ENCODE data around the gene ZNF136. TPM values are rescaled to one million over a fixed set of nuclear protein-coding genes. Genes with fewer than 3 reads are reported as not detected.

Gene ZNF136
- polyA plus RNA-seq (2013, experiment 1 of 2), result 4.1 TPM
- 4.1 TPM for polyA plus RNA-seq (2013, experiment 2 of 2)

GRCh38 chr19:12162882-12163806 lies at the start of gene ZNF136:
Gene ZNF136, plus strand, starts transcription at chr19:12163096. Its CDS starts 108 bp downstream, at chr19:12163204.
- Histone ChIP-seq H4K5ac (ENCODE audit: low read length) (no peak within 1 kb of the TSS), H2BK5ac (ENCODE audit: low read length) (no peak within 1 kb of the TSS), H3K27me3 (ENCODE audit: insufficient read depth, low read length, poor library complexity) (no peaks in the 10 kb centered on the region), H2BK15ac (replicated peaks; ENCODE audit: low read depth) (no peak within 1 kb of the TSS), H3K4me3 (ENCODE audit: low read length) (peak within 1 kb of the TSS; percentile 90), H3K56ac (ENCODE audit: low read length) (peak within 1 kb of the TSS; percentile 92), H3K9ac (ENCODE audit: low read length) (peak within 1 kb of the TSS; percentile 83), H3K79me2 (ENCODE audit: control insufficient read depth, insufficient read depth, low read length) (peaks cover 12% of the 10 kb centered on the region), H3K79me1 (ENCODE audit: low read length) (peaks cover 9% of the 10 kb centered on the region), H3K27ac (ENCODE audit: low read depth, low read length) (peak within 1 kb of the TSS; percentile 77), H4K8ac (ENCODE audit: low read depth, low read length) (no peak within 1 kb of the TSS), H3K4ac (ENCODE audit: low read depth, low read length) (peak within 1 kb of the TSS; percentile 41), H3K23ac (ENCODE audit: low read length) (no peak within 1 kb of the TSS), H3K4me1 (ENCODE audit: control insufficient read depth, low read depth, low read length) (no peaks in the 10 kb centered on the region), H3K18ac (ENCODE audit: low read length) (peak within 1 kb of the TSS; percentile 80), H3K4me2 (ENCODE audit: low read length) (peak within 1 kb of the TSS; percentile 73), H2AK5ac (ENCODE audit: low read length) (no peak within 1 kb of the TSS), H3K36me3 (ENCODE audit: control insufficient read depth, insufficient read depth, low read length) (no peaks in the 10 kb centered on the region), H2BK120ac (ENCODE audit: low read depth, low read length) (no peak within 1 kb of the TSS)
- peak; percentile 98 for DNase-seq
- no CpG with 5 or more reads among the region's 57 CpGs for WGBS (ENCODE audit: extremely low coverage, insufficient coverage, low lambda C conversion rate)

GRCh38 chr19:12113121-12113520 lies 49.8 kb upstream of the ZNF136 start:
- H3K9ac ChIP-seq (ENCODE audit: low read length), result no peak overlapping the region
- no CpG with 5 or more reads among the region's 5 CpGs for WGBS (ENCODE audit: extremely low coverage, insufficient coverage, low lambda C conversion rate)
- no peak overlapping the region for H3K4ac ChIP-seq (ENCODE audit: low read depth, low read length)
- no peak for DNase-seq
- H3K79me2 ChIP-seq (ENCODE audit: control insufficient read depth, insufficient read depth, low read length), result no peaks in the 10 kb centered on the region
- H3K27ac ChIP-seq (ENCODE audit: low read depth, low read length), result no peak overlapping the region
- H4K5ac ChIP-seq (ENCODE audit: low read length), result no peak overlapping the region
- no peak overlapping the region for H2BK5ac ChIP-seq (ENCODE audit: low read length)
- no peak overlapping the region for H3K4me2 ChIP-seq (ENCODE audit: low read length)
- no peak overlapping the region for H3K23ac ChIP-seq (ENCODE audit: low read length)
- peaks cover 18% of the 10 kb centered on the region for H3K36me3 ChIP-seq (ENCODE audit: control insufficient read depth, insufficient read depth, low read length)
- no peak overlapping the region for H4K8ac ChIP-seq (ENCODE audit: low read depth, low read length)
- H2AK5ac ChIP-seq (ENCODE audit: low read length), result no peak overlapping the region
- no peaks in the 10 kb centered on the region for H3K4me1 ChIP-seq (ENCODE audit: control insufficient read depth, low read depth, low read length)
- no peak overlapping the region for H2BK120ac ChIP-seq (ENCODE audit: low read depth, low read length)
- no peak overlapping the region for H3K4me3 ChIP-seq (ENCODE audit: low read length)
- H2BK15ac ChIP-seq (replicated peaks; ENCODE audit: low read depth), result no peak overlapping the region
- H3K79me1 ChIP-seq (ENCODE audit: low read length), result no peaks in the 10 kb centered on the region
- H3K18ac ChIP-seq (ENCODE audit: low read length), result no peak overlapping the region
- no peaks in the 10 kb centered on the region for H3K27me3 ChIP-seq (ENCODE audit: insufficient read depth, low read length, poor library complexity)
- H3K56ac ChIP-seq (ENCODE audit: low read length), result no peak overlapping the region

GRCh38 chr19:12117201-12117970 lies 45.5 kb upstream of the ZNF136 start:
- Histone ChIP-seq H2BK5ac (ENCODE audit: low read length) (no peak overlapping the region), H3K79me1 (ENCODE audit: low read length) (no peaks in the 10 kb centered on the region), H3K79me2 (ENCODE audit: control insufficient read depth, insufficient read depth, low read length) (no peaks in the 10 kb centered on the region), H3K23ac (ENCODE audit: low read length) (no peak overlapping the region), H4K8ac (ENCODE audit: low read depth, low read length) (no peak overlapping the region), H3K27ac (ENCODE audit: low read depth, low read length) (no peak overlapping the region), H3K4me2 (ENCODE audit: low read length) (no peak overlapping the region), H2BK15ac (replicated peaks; ENCODE audit: low read depth) (no peak overlapping the region), H3K4me3 (ENCODE audit: low read length) (no peak overlapping the region), H3K56ac (ENCODE audit: low read length) (no peak overlapping the region), H3K4ac (ENCODE audit: low read depth, low read length) (no peak overlapping the region), H4K5ac (ENCODE audit: low read length) (no peak overlapping the region), H3K27me3 (ENCODE audit: insufficient read depth, low read length, poor library complexity) (no peaks in the 10 kb centered on the region), H3K36me3 (ENCODE audit: control insufficient read depth, insufficient read depth, low read length) (peaks cover 7% of the 10 kb centered on the region), H3K9ac (ENCODE audit: low read length) (no peak overlapping the region), H3K4me1 (ENCODE audit: control insufficient read depth, low read depth, low read length) (no peaks in the 10 kb centered on the region), H3K18ac (ENCODE audit: low read length) (no peak overlapping the region), H2BK120ac (ENCODE audit: low read depth, low read length) (no peak overlapping the region), H2AK5ac (ENCODE audit: low read length) (no peak overlapping the region)
- WGBS (ENCODE audit: extremely low coverage, insufficient coverage, low lambda C conversion rate), result no CpG with 5 or more reads among the region's 33 CpGs
- DNase-seq, result no peak

DNA sequence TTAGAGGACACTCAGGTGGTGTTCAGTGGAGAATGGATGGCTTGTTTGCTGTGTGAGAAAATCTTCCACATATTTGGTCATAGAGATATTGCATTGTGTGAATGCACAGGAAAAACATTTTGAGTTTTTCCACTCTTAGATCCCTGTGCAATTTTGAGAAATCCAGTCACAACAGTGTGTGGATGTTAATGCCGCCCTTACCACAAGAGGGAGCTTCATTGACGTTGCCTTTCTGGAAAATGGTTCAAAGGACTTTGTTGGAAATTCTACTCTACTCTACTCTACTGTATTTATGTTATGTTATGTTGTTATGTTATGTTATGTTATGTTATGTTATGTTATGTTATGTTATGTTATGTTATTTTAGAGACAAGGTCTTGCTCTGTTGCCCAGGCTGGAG lies 36.2 kb upstream of the ZNF136 start:
- H2AK5ac ChIP-seq (ENCODE audit: low read length), result no peak overlapping the region
- no peak overlapping the region for H3K27ac ChIP-seq (ENCODE audit: low read depth, low read length)
- no peaks in the 10 kb centered on the region for H3K79me1 ChIP-seq (ENCODE audit: low read length)
- H3K36me3 ChIP-seq (ENCODE audit: control insufficient read depth, insufficient read depth, low read length), result no peaks in the 10 kb centered on the region
- H3K9ac ChIP-seq (ENCODE audit: low read length), result no peak overlapping the region
- no peak overlapping the region for H4K5ac ChIP-seq (ENCODE audit: low read length)
- H3K18ac ChIP-seq (ENCODE audit: low read length), result no peak overlapping the region
- no peak overlapping the region for H4K8ac ChIP-seq (ENCODE audit: low read depth, low read length)
- H3K4me2 ChIP-seq (ENCODE audit: low read length), result no peak overlapping the region
- no peak overlapping the region for H3K4ac ChIP-seq (ENCODE audit: low read depth, low read length)
- no peak overlapping the region for H2BK15ac ChIP-seq (replicated peaks; ENCODE audit: low read depth)
- no peaks in the 10 kb centered on the region for H3K4me1 ChIP-seq (ENCODE audit: control insufficient read depth, low read depth, low read length)
- no peak for DNase-seq
- no peak overlapping the region for H2BK120ac ChIP-seq (ENCODE audit: low read depth, low read length)
- no peak overlapping the region for H3K56ac ChIP-seq (ENCODE audit: low read length)
- no peak overlapping the region for H3K23ac ChIP-seq (ENCODE audit: low read length)
- WGBS (ENCODE audit: extremely low coverage, insufficient coverage, low lambda C conversion rate), result no CpG with 5 or more reads among the region's 2 CpGs
- H3K79me2 ChIP-seq (ENCODE audit: control insufficient read depth, insufficient read depth, low read length), result no peaks in the 10 kb centered on the region
- no peak overlapping the region for H2BK5ac ChIP-seq (ENCODE audit: low read length)
- no peak overlapping the region for H3K4me3 ChIP-seq (ENCODE audit: low read length)
- H3K27me3 ChIP-seq (ENCODE audit: insufficient read depth, low read length, poor library complexity), result no peaks in the 10 kb centered on the region

- Histone ChIP-seq H2AK5ac (ENCODE audit: low read length) (no peak overlapping the region), H3K79me2 (ENCODE audit: control insufficient read depth, insufficient read depth, low read length) (no peaks in the 10 kb centered on the region), H3K27ac (ENCODE audit: low read depth, low read length) (no peak overlapping the region), H4K5ac (ENCODE audit: low read length) (no peak overlapping the region), H3K18ac (ENCODE audit: low read length) (no peak overlapping the region), H3K79me1 (ENCODE audit: low read length) (peaks cover 4% of the 10 kb centered on the region), H3K4ac (ENCODE audit: low read depth, low read length) (no peak overlapping the region), H2BK5ac (ENCODE audit: low read length) (no peak overlapping the region), H3K4me3 (ENCODE audit: low read length) (peak overlapping the region; percentile 51), H4K8ac (ENCODE audit: low read depth, low read length) (no peak overlapping the region), H2BK120ac (ENCODE audit: low read depth, low read length) (no peak overlapping the region), H3K36me3 (ENCODE audit: control insufficient read depth, insufficient read depth, low read length) (peaks cover 20% of the 10 kb centered on the region), H3K4me2 (ENCODE audit: low read length) (no peak overlapping the region), H3K23ac (ENCODE audit: low read length) (no peak overlapping the region), H3K27me3 (ENCODE audit: insufficient read depth, low read length, poor library complexity) (no peaks in the 10 kb centered on the region), H3K56ac (ENCODE audit: low read length) (no peak overlapping the region), H3K4me1 (ENCODE audit: control insufficient read depth, low read depth, low read length) (no peaks in the 10 kb centered on the region), H2BK15ac (replicated peaks; ENCODE audit: low read depth) (no peak overlapping the region), H3K9ac (ENCODE audit: low read length) (no peak overlapping the region)
- DNase-seq, result peak; percentile 68
- WGBS (ENCODE audit: extremely low coverage, insufficient coverage, low lambda C conversion rate), result no CpG with 5 or more reads among the region's 3 CpGs
Measured at GRCh38 chr19:12133069-12133468, 29.8 kb upstream of the ZNF136 start.
